Prostate gland (tissue), 2 donors: ENCODE measurements around the gene CPED1. TPM values are rescaled to one million over a fixed set of nuclear protein-coding genes. Genes with fewer than 3 reads are reported as not detected.

Experiments
- DNase-seq: peaks from one replicate; pipeline ENCODE4 v3.0.0-alpha.2; 2019; ENCODE audit warnings: low spot score
- H3K27ac ChIP-seq, 2 donors: fragments of 200-600 bp; sonication (generic); 2 replicates each; pipeline ENCODE4 v1.5.1; 2017 to 2019
- H3K27me3 ChIP-seq: fragments of 200-600 bp; sonication (generic); replicated peaks from 2 replicates; pipeline ENCODE4 v1.5.1; 2019; ENCODE audit not compliant: insufficient read depth
- H3K36me3 ChIP-seq, 2 donors: fragments of 200-600 bp; sonication (generic); 1 replicate in 1 of 2; 2 replicates in 1 of 2; pipeline versions ENCODE4 v1.5.1 to v1.8.1; 2017 to 2019
- H3K4me1 ChIP-seq: fragments of 200-600 bp; sonication (generic); replicated peaks from 2 replicates; pipeline ENCODE4 v1.5.1; 2019
- H3K4me3 ChIP-seq, 2 donors: fragments of 200-600 bp; sonication (generic); 2 replicates each; pipeline ENCODE4 v1.5.1; 2017 to 2019
- H3K9me3 ChIP-seq: fragments of 200-600 bp; sonication (generic); 2 replicates; pipeline ENCODE4 v1.5.1; 2017
- POLR2A ChIP-seq: fragments of 450-650 bp; IDR thresholded peaks from one replicate; pipeline ENCODE4 v1.6.1; 2016; ENCODE audit warnings: antibody characterized with exemption, mild to moderate bottlenecking
- POLR2AphosphoS5 ChIP-seq: sonication (generic); formaldehyde crosslinking; IDR thresholded peaks from one replicate; pipeline ENCODE4 v1.6.1; 2017; ENCODE audit warnings: antibody characterized with exemption
- WGBS: methylation state at CpG from one replicate; pipeline ENCODE4 v1.1.5; 2018; 5-methylcytosine and 5-hydroxymethylcytosine counted together
- intact Hi-C: fragments of 100-400 bp; cut with DNase I; formaldehyde crosslinking; loops from one replicate; pipeline ENCODE4 v1.14.2; 2022
- total RNA-seq, 2 donors: library from RNA; depleted of rRNA; stranded (reverse); fragments of >200 nt; gene quantifications; one replicate each; pipeline ENCODE4 v1.1.0, GENCODE V29; 2016
- TF ChIP-seq, protein P1 (sequence below), 4 experiments: fragments of 200-600 bp in 2 of 4; fragments of 450-650 bp in 2 of 4; sonication (generic) in 2 of 4; IDR thresholded peaks; 1 replicate in 3 of 4; 2 replicates in 1 of 4; pipeline ENCODE4 v1.5.1; 2016 to 2019; ENCODE audit warnings: antibody characterized with exemption in 4 of 4, mild to moderate bottlenecking in 2 of 4, moderate library complexity in 2 of 4

Gene CPED1
- total RNA-seq, 2 donors from 2014 or later, result 10.7 to 23.3 TPM

DNA sequence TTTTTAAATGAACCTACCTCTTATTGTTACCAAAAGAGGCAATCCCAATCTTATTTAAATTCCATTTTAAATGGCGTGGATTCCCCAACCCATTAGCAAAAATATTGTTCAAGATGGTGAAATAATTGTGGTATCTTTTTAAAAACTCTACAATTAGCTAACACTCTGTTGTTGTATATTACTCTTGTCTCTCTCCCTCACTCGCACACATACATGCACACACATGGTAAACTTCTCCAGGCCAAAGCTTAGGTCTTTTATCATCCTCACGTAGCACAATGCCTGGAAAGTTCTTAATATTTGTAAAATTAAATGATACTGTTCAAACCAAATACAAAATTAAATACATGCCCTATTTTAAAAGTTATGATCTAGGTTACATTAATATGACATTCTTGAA is 171.0 kb downstream of the CPED1 start:
- no peaks in the 10 kb centered on the region for H3K27me3 ChIP-seq
- H3K4me3 ChIP-seq, result no peak overlapping the region
- no peaks in the 10 kb centered on the region for H3K4me1 ChIP-seq
- H3K27ac ChIP-seq, result no peak overlapping the region
- no peaks in the 10 kb centered on the region for H3K9me3 ChIP-seq
- TF ChIP-seq POLR2AphosphoS5, result no peak
- DNase-seq, result no peak
- 78% methylated on average over 3 of the region's 3 CpGs for WGBS
- intact Hi-C loops, result no loop called here
- H3K36me3 ChIP-seq, result no peaks in the 10 kb centered on the region

- 92% methylated on average over 4 of the region's 4 CpGs for WGBS
- Histone ChIP-seq H3K9me3 (no peaks in the 10 kb centered on the region), H3K4me1 (no peaks in the 10 kb centered on the region), H3K4me3 (no peak overlapping the region), H3K36me3 (no peaks in the 10 kb centered on the region), H3K27ac (no peak overlapping the region), H3K27me3 (no peaks in the 10 kb centered on the region)
- TF ChIP-seq, protein P1, sequence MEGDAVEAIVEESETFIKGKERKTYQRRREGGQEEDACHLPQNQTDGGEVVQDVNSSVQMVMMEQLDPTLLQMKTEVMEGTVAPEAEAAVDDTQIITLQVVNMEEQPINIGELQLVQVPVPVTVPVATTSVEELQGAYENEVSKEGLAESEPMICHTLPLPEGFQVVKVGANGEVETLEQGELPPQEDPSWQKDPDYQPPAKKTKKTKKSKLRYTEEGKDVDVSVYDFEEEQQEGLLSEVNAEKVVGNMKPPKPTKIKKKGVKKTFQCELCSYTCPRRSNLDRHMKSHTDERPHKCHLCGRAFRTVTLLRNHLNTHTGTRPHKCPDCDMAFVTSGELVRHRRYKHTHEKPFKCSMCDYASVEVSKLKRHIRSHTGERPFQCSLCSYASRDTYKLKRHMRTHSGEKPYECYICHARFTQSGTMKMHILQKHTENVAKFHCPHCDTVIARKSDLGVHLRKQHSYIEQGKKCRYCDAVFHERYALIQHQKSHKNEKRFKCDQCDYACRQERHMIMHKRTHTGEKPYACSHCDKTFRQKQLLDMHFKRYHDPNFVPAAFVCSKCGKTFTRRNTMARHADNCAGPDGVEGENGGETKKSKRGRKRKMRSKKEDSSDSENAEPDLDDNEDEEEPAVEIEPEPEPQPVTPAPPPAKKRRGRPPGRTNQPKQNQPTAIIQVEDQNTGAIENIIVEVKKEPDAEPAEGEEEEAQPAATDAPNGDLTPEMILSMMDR (IDR thresholded peaks at IDR 0.05), result no peak
- no peak for TF ChIP-seq POLR2AphosphoS5
- no peak for TF ChIP-seq POLR2A
- no peak for DNase-seq
- intact Hi-C loops, result no loop called here
These were observed 171.9 kb downstream of the CPED1 start for GRCh38 chr7:121160150-121161008.

GRCh38 chr7:121163699-121164098 is 175.2 kb downstream of the CPED1 start:
- H3K27ac ChIP-seq, result no peak overlapping the region
- TF ChIP-seq, protein P1 (IDR thresholded peaks at IDR 0.05), result no peak
- no peak for TF ChIP-seq POLR2A
- TF ChIP-seq POLR2AphosphoS5, result no peak
- no peaks in the 10 kb centered on the region for H3K36me3 ChIP-seq
- no peaks in the 10 kb centered on the region for H3K27me3 ChIP-seq
- no peaks in the 10 kb centered on the region for H3K4me1 ChIP-seq
- intact Hi-C loops, result no loop called here
- no peak for DNase-seq
- no peaks in the 10 kb centered on the region for H3K9me3 ChIP-seq
- H3K4me3 ChIP-seq, result no peak overlapping the region

DNA sequence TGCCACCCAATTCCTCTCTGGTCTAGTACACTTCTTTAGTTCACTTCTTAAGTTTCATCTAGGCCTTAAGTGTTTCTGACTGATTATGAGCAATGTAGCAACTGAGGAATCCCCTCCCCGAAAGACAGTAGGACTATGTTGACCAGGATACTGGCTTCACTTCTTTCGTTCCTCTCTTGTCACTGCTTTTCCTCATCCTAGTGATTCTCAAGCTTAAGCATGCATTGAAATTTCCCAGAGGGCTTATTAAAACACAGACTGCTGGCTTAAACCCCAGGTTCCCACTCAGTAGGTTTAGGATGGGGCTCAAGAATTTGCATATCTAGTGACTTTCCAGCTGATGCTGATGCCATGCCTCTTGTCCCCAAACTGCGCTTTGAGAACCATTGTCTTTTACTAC is 175.7 kb downstream of the CPED1 start:
- H3K27ac ChIP-seq, result no peak overlapping the region
- no peak overlapping the region for H3K4me3 ChIP-seq
- intact Hi-C loops, result no loop called here
- TF ChIP-seq POLR2AphosphoS5, result no peak
- no peak for TF ChIP-seq POLR2A
- TF ChIP-seq, protein P1 (IDR thresholded peaks at IDR 0.05), result no peak
- H3K27me3 ChIP-seq, result no peaks in the 10 kb centered on the region
- H3K4me1 ChIP-seq, result no peaks in the 10 kb centered on the region
- WGBS, result 82% methylated on average over 3 of the region's 3 CpGs
- DNase-seq, result no peak
- no peaks in the 10 kb centered on the region for H3K9me3 ChIP-seq
- no peaks in the 10 kb centered on the region for H3K36me3 ChIP-seq

GRCh38 chr7:121166916-121167315 is 178.4 kb downstream of the CPED1 start:
- Histone ChIP-seq H3K27ac (no peak overlapping the region), H3K9me3 (no peaks in the 10 kb centered on the region), H3K4me1 (no peaks in the 10 kb centered on the region), H3K4me3 (no peak overlapping the region), H3K36me3 (no peaks in the 10 kb centered on the region), H3K27me3 (no peaks in the 10 kb centered on the region)
- TF ChIP-seq, protein P1 (IDR thresholded peaks at IDR 0.05), result no peak
- TF ChIP-seq POLR2A, result no peak
- no peak for TF ChIP-seq POLR2AphosphoS5
- 69% methylated on average over 3 of the region's 3 CpGs for WGBS
- intact Hi-C loops, result no loop called here
- DNase-seq, result no peak
